PC-9 (cell line): ENCODE data around the gene NOC3L. TPM values are rescaled to one million over a fixed set of nuclear protein-coding genes. Genes with fewer than 3 reads are reported as not detected.
"Not testable (repeated sequence)": the region's sequence is repeated elsewhere in the genome, so short reads cannot be mapped to it uniquely, and the experiment has no call there.

ENCODE experiments used
- BruUV-seq: library from RNA; stranded (reverse); fragments of 400-500 nt; replicated peaks from 2 replicates; lab custom pipeline; 2021; lab: Mats Ljungman, UMichigan
- CTCF ChIA-PET: fragments of 300-600 bp; sonication (Branson Sonifier 250); formaldehyde crosslinking; loops from one replicate; lab custom pipeline; 2022; ENCODE audit warnings: antibody characterized with exemption; lab: Charles Lee
- POLR2A ChIA-PET: fragments of 300-600 bp; sonication (Branson Sonifier 250); formaldehyde crosslinking; loops from one replicate; lab custom pipeline; 2022; ENCODE audit warnings: antibody characterized with exemption; ENCODE audit not compliant: unreplicated experiment; lab: Charles Lee
- DNase-seq, 2 experiments: peaks; one replicate each; pipeline versions ENCODE4 v3.0.0 to v3.0.0-alpha.2; 2015 to 2022; ENCODE audit warnings: mixed read lengths in 1 of 2
- H2AFZ ChIP-seq: fragments of 200-600 bp; sonication (generic); 2 replicates; pipeline ENCODE4 v1.8.1; 2017; ENCODE audit warnings: antibody characterized with exemption
- H3F3A ChIP-seq: fragments of 200-600 bp; sonication (generic); 2 replicates; pipeline ENCODE4 v1.8.1; 2017; ENCODE audit warnings: antibody characterized with exemption, mild to moderate bottlenecking, low read depth; ENCODE audit not compliant: insufficient read depth
- H3K27ac ChIP-seq: fragments of 200-600 bp; sonication (generic); 2 replicates; pipeline ENCODE4 v1.6.1; 2016; ENCODE audit warnings: mixed run types
- H3K27me3 ChIP-seq: fragments of 200-600 bp; sonication (generic); 2 replicates; pipeline ENCODE4 v1.6.1; 2016; ENCODE audit warnings: low read depth, mixed run types; ENCODE audit not compliant: insufficient read depth
- H3K36me3 ChIP-seq: fragments of 200-600 bp; sonication (generic); 2 replicates; pipeline ENCODE4 v1.6.1; 2016; ENCODE audit warnings: low read depth, mixed run types
- H3K4me1 ChIP-seq: fragments of 200-600 bp; sonication (generic); replicated peaks from 2 replicates; pipeline ENCODE4 v1.6.1; 2016; ENCODE audit warnings: mixed run types; ENCODE audit not compliant: insufficient read depth
- H3K4me2 ChIP-seq: fragments of 200-600 bp; sonication (generic); 2 replicates; pipeline ENCODE4 v1.6.1; 2017; ENCODE audit warnings: mixed run types
- H3K4me3 ChIP-seq: fragments of 200-600 bp; sonication (generic); 2 replicates; pipeline ENCODE4 v1.6.1; 2016; ENCODE audit warnings: mixed run types
- H3K79me2 ChIP-seq: fragments of 200-600 bp; sonication (generic); 2 replicates; pipeline ENCODE4 v1.6.1; 2017; ENCODE audit warnings: low read depth, mixed run types
- H3K9me2 ChIP-seq: fragments of 200-600 bp; sonication (generic); 2 replicates; pipeline ENCODE4 v1.8.1; 2017; ENCODE audit warnings: mild to moderate bottlenecking; ENCODE audit not compliant: insufficient read depth
- H3K9me3 ChIP-seq: fragments of 200-600 bp; sonication (generic); 2 replicates; pipeline ENCODE4 v1.8.1; 2016; ENCODE audit warnings: low read depth; ENCODE audit not compliant: insufficient read depth
- H4K20me1 ChIP-seq: fragments of 200-600 bp; sonication (generic); 2 replicates; pipeline ENCODE4 v1.8.1; 2017; ENCODE audit not compliant: insufficient read depth
- CTCF ChIP-seq: fragments of 200-600 bp; sonication (generic); conservative IDR thresholded peaks from 2 replicates; pipeline ENCODE4 v1.6.1; 2017; ENCODE audit warnings: mixed run types, antibody characterized with exemption, mild to moderate bottlenecking, moderate library complexity
- EZH2 ChIP-seq: fragments of 200-600 bp; sonication (generic); IDR thresholded peaks from 2 replicates; pipeline ENCODE4 v1.8.0; 2017; ENCODE audit warnings: antibody characterized with exemption, low read depth
- intact Hi-C: fragments of 100-400 bp; cut with micrococcal nuclease; formaldehyde crosslinking; loops from one replicate; pipeline ENCODE4 v1.10.0; 2022; ENCODE audit not compliant: unreplicated experiment
- total RNA-seq: library from RNA; stranded (reverse); gene quantifications from 2 replicates; pipeline ENCODE4 v1.2.3, GENCODE V29; 2021

Gene NOC3L
- total RNA-seq, 1 experiment from 2014 or later = 17.7 TPM

GRCh38 chr10:94353336-94353735 lies 9.4 kb downstream of the NOC3L start:
- H2AFZ ChIP-seq = no peak overlapping the region
- BruUV-seq = no TSS peak
- no peaks in the 10 kb centered on the region for H3K9me2 ChIP-seq
- no peak for DNase-seq
- intact Hi-C loops = loop anchor here (10.0 kb wide), 1 partner anchor 91 kb away; no protein-coding TSS in a partner anchor
- peaks cover 8% of the 10 kb centered on the region; the same call in 1 of the 2 replicates for H3K36me3 ChIP-seq
- no peaks in the 10 kb centered on the region for H3K27me3 ChIP-seq
- H3K9me3 ChIP-seq = no peaks in the 10 kb centered on the region
- no peaks in the 10 kb centered on the region for H4K20me1 ChIP-seq
- no peak overlapping the region for H3K4me2 ChIP-seq
- 0 out of 2 replicates have a peak, but pooled peaks cover 5% of the 10 kb centered on the region for H3K4me1 ChIP-seq
- no peaks in the 10 kb centered on the region for H3K79me2 ChIP-seq
- no peak overlapping the region for H3K27ac ChIP-seq
- H3K4me3 ChIP-seq = no peak overlapping the region
- no peaks in the 10 kb centered on the region for H3F3A ChIP-seq
- POLR2A ChIA-PET = no interaction called here
- CTCF ChIA-PET = no interaction called here
- no peak for TF ChIP-seq EZH2
- no peak for TF ChIP-seq CTCF

GRCh38 chr10:94351089-94351488 lies 11.7 kb downstream of the NOC3L start:
- H3K9me2 ChIP-seq = no peaks in the 10 kb centered on the region
- H3K9me3 ChIP-seq = no peaks in the 10 kb centered on the region
- ChIA-PET POLR2A (no interaction called here), CTCF (interaction anchor here (0.5 to 0.6 kb wide), 2 partner anchors 373 to 1693 kb away, joined by 4 to 5 read pairs; no protein-coding TSS in a partner anchor)
- H3K4me1 ChIP-seq = no peaks in the 10 kb centered on the region
- no peak for DNase-seq
- no TSS peak for BruUV-seq
- intact Hi-C loops = loop anchor here (10.0 kb wide), 1 partner anchor 94 kb away; no protein-coding TSS in a partner anchor
- H2AFZ ChIP-seq = no peak overlapping the region
- TF ChIP-seq EZH2 (no peak), CTCF (no peak)
- no peak overlapping the region for H3K27ac ChIP-seq
- no peaks in the 10 kb centered on the region for H3F3A ChIP-seq
- 0 out of 2 replicates have a peak, but pooled peaks cover 6% of the 10 kb centered on the region for H3K36me3 ChIP-seq
- H3K27me3 ChIP-seq = no peaks in the 10 kb centered on the region
- no peaks in the 10 kb centered on the region for H4K20me1 ChIP-seq
- H3K79me2 ChIP-seq = no peaks in the 10 kb centered on the region
- no peak overlapping the region for H3K4me2 ChIP-seq
- H3K4me3 ChIP-seq = no peak overlapping the region

- intact Hi-C loops = loop anchor here (10.0 kb wide), 1 partner anchor 94 kb away; no protein-coding TSS in a partner anchor
- not testable (repeated sequence) for H3K4me3 ChIP-seq, DNase-seq, H3K36me3 ChIP-seq, H3K9me3 ChIP-seq, H3K4me2 ChIP-seq, H3K9me2 ChIP-seq, H3K4me1 ChIP-seq, H3F3A ChIP-seq, H2AFZ ChIP-seq, H3K27ac ChIP-seq, H3K27me3 ChIP-seq, H3K79me2 ChIP-seq, BruUV-seq, H4K20me1 ChIP-seq
- POLR2A ChIA-PET = interaction anchor here (0.7 kb wide), 2 partner anchors 18 to 248 kb away, joined by 6 to 8 read pairs; no protein-coding TSS in a partner anchor
- CTCF ChIA-PET = interaction anchor here (0.5 to 0.7 kb wide), 3 partner anchors 96 to 1693 kb away, joined by 4 to 5 read pairs (median 5); no protein-coding TSS in a partner anchor
Measured at GRCh38 chr10:94350500-94350899, 12.2 kb downstream of the NOC3L start.

- no peak overlapping the region for H3K4me2 ChIP-seq
- DNase-seq = no peak
- no peaks in the 10 kb centered on the region for H3K27me3 ChIP-seq
- intact Hi-C loops = no loop called here
- H3K79me2 ChIP-seq = no peaks in the 10 kb centered on the region
- H2AFZ ChIP-seq = no peak overlapping the region
- H4K20me1 ChIP-seq = no peaks in the 10 kb centered on the region
- no peak overlapping the region for H3K27ac ChIP-seq
- no peaks in the 10 kb centered on the region for H3F3A ChIP-seq
- no peak for TF ChIP-seq EZH2
- TF ChIP-seq CTCF = no peak
- ChIA-PET CTCF (no interaction called here), POLR2A (no interaction called here)
- H3K4me3 ChIP-seq = no peak overlapping the region
- H3K36me3 ChIP-seq = 0 out of 2 replicates have a peak, but pooled peaks cover 6% of the 10 kb centered on the region
- no TSS peak for BruUV-seq
- H3K9me2 ChIP-seq = no peaks in the 10 kb centered on the region
- H3K9me3 ChIP-seq = no peaks in the 10 kb centered on the region
- H3K4me1 ChIP-seq = no peaks in the 10 kb centered on the region
Measured at GRCh38 chr10:94349327-94349726, 13.4 kb downstream of the NOC3L start.
